Epithelial cell of proximal tubule (primary cell): Measurements from ENCODE around the gene CCDC28B. TPM values are rescaled to one million over a fixed set of nuclear protein-coding genes. Genes with fewer than 3 reads are reported as not detected.

ENCODE experiments used
- DNase-seq: peaks from one replicate; pipeline ENCODE4 v3.0.0-alpha.2; 2011; ENCODE audit warnings: low read depth
- H3K4me3 ChIP-seq: 2 replicates; pipeline ENCODE4 v1.5.1; 2011; ENCODE audit warnings: low read depth, mild to moderate bottlenecking, low read length
- CTCF ChIP-seq: conservative IDR thresholded peaks from 2 replicates; pipeline ENCODE4 v1.5.1; 2012; ENCODE audit warnings: low read depth, mild to moderate bottlenecking, low read length
- total RNA-seq: library from RNA; depleted of rRNA; stranded (reverse); fragments of >200 nt; gene quantifications from 2 replicates; pipeline ENCODE4 v1.2.3, GENCODE V29; 2015

Gene CCDC28B
- total RNA-seq, 1 donor from 2014 or later = 14.1 TPM

DNA sequence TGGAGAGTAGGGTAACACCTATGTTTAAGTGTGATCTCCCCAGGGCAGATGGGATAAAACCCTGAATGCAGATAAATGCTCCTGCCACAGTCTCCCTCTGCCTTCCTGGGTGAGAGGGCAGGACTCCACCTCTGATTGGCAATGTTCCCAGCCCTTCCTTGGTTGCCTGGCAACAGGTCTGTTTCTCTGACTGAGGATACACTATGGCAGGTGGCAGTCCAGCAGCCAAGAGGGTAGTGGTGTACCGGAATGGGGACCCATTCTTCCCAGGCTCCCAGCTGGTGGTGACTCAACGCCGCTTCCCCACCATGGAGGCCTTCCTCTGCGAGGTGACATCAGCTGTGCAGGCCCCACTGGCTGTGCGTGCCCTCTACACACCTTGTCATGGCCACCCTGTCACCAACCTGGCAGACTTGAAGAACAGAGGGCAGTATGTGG is 8.5 kb downstream of the CCDC28B start, which contains the start of gene DCDC2B:
DCDC2B (plus strand) TSS at position 199 of the 438 bp plus-strand sequence; CDS start at position 204, 5 bp downstream.
- DNase-seq = peak; percentile 40
- no peak for TF ChIP-seq CTCF
- H3K4me3 ChIP-seq = no peak within 1 kb of the TSS

DNA sequence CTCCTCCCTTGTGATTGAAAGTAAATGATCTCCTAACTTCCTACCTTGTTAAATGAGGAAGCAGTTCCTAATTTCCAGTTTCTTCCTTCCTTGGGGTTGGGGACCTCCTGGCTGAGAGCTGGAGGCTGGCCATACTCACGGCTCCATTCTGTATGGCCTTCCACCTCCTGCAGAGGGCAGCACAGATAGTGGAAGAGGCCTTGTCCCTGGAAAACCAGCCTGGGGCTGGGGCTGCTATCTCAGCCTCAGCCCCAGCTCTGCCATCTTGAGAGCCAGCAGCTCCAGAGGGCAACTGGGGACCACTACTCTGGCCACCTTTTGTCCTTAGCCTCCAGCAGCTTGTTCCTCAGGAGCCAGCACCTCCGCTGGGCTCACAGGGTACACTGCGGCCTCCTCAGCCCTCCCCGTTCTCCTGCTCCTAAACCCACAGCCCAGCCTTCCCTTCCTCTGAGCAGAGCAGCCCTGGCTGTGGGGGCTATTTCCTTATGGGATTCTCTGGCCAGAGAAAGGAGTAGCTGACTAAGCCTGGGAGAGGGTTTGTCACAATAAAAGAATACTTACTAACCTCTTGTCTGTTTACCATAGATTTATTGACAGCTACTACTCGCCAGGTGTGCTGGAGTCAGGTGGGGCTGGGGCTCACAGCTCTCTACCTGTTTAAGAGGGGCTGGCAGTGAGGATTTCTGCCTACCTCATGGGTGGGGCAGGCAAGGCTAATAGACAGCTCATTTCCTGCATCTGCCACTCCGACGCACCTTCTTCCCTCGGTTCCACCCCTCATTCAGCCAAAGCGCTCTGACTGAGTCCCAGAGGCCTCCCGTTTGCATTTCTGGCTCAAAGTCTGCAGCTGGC is 15.5 kb downstream of the CCDC28B start:
- TF ChIP-seq CTCF = peak; percentile 86
- no peak for DNase-seq
- H3K4me3 ChIP-seq = no peak overlapping the region

DNA sequence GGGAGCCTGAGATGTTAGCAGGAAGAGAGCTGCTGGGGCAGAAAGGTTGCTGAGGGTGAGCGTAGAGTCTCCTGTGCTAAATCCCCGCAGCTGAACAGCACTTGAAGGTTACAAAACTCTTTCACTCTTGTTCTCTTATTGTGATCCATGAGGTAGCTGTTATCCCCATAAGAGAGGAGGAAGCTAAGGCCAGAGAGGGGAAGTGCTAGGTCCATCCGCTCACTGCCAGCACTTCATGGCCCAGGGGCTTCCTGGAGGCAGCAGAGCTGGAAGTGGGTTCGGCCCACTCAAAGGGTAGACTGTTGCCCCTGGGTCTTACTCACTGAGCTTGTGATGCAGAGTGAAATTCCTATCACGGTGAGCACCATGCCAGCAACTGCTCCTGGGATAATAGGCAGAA is 16.2 kb downstream of the CCDC28B start:
- no peak for TF ChIP-seq CTCF
- no peak for DNase-seq
- H3K4me3 ChIP-seq = no peak overlapping the region

GRCh38 chr1:32219022-32219421 is 18.6 kb downstream of the CCDC28B start:
- H3K4me3 ChIP-seq = no peak overlapping the region
- no peak for TF ChIP-seq CTCF
- no peak for DNase-seq

DNA sequence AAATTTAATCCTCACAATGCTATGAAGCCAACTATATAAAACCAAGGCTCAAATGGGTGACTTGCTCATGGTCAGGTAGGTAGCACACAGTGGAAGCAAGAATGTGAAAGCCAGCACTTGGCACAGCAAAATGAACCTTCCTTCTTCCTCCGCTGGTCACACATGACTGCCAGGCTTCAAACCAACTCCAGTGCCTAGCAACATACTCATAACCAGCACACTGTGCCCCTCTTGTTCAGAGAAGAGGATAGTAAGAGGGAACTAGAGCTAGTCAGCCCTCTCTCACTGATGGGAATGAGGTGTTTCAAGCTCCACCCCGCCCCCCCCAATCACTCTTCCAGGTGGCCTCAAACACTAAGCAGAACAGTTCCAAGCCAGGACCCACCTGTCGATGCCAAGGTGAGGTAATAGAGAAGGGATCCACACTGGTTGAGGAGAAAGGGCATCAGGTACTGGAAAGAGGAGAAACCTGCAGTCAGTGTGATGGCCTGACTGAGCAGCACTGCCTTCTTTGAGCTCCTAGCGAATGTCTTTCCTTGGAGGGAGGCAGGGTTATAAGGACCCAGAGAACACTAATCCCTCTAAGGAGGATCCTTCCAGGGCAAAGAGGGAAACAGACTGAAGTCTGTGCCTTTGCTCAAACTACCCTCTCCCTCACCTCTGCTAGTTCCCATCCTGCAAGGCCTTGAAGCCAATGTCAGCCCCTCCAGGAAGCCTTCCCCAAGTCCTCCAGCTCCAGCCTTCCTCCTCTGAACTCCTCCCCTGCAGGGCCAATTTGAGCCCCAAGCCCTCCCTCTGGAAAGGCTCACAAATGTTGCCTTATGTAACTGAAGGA is 20.6 kb downstream of the CCDC28B start:
- H3K4me3 ChIP-seq = peak overlapping the region; percentile 89
- no peak for TF ChIP-seq CTCF
- peak; percentile 61 for DNase-seq

DNA sequence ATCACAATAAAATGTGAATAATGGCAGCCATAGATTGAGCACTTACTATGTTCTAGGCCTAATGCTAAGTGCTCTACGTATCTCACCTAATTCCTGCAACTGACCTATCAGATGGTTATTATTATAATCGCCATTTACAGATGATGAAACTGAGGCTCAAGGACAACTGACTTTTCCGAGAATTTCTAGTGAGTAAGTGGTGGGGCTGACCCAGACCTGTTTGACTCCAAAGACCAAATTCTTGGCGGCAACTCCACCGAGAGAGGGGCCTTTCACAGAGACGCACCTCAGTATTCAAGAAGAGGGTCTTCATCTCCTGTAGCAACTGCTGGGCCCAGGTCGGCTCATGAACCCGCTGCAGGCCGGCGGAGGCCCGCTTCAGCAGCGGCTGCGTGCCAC is 21.2 kb downstream of the CCDC28B start:
- TF ChIP-seq CTCF = no peak
- DNase-seq = no peak
- peak overlapping the region; percentile 89 for H3K4me3 ChIP-seq
